Peyer's patch (tissue), 4 donors: Measurements from ENCODE around the gene STPG1. TPM values are rescaled to one million over a fixed set of nuclear protein-coding genes. Genes with fewer than 3 reads are reported as not detected.

Experiments
- DNase-seq, 3 donors: peaks; one replicate each; pipeline ENCODE4 v3.0.0-alpha.2; 2017 to 2019
- H3K27ac ChIP-seq, 4 donors: fragments of 200-600 bp; sonication (generic); one replicate each; pipeline ENCODE4 v1.5.1; 2016 to 2019
- H3K27me3 ChIP-seq, 2 donors: fragments of 200-600 bp; sonication (generic); one replicate each; pipeline ENCODE4 v1.5.1; 2019
- H3K36me3 ChIP-seq, 3 donors: fragments of 200-600 bp; sonication (generic); one replicate each; pipeline ENCODE4 v1.5.1; 2016 to 2019
- H3K4me1 ChIP-seq, 4 donors: fragments of 200-600 bp; sonication (generic); one replicate each; pipeline ENCODE4 v1.5.1; 2016 to 2019
- H3K4me3 ChIP-seq, 4 donors: fragments of 200-600 bp; sonication (generic); 1 replicate in 3 of 4; 2 replicates in 1 of 4; pipeline ENCODE4 v1.5.1; 2016 to 2019; ENCODE audit warnings: mild to moderate bottlenecking in 1 of 4
- H3K9me3 ChIP-seq, 4 donors: fragments of 200-600 bp; sonication (generic); one replicate each; pipeline ENCODE4 v1.5.1; 2016 to 2019; ENCODE audit warnings: mild to moderate bottlenecking in 1 of 4
- CTCF ChIP-seq, 6 experiments: fragments of 450-650 bp in 4 of 6; fragments of 200-600 bp in 2 of 6; sonication (generic) in 1 of 6; IDR thresholded peaks; one replicate each; pipeline ENCODE4 v1.5.1; 2017 to 2019; ENCODE audit warnings: antibody characterized with exemption in 6 of 6, mild to moderate bottlenecking in 3 of 6, moderate library complexity in 1 of 6
- POLR2A ChIP-seq, 2 donors: fragments of 450-650 bp; IDR thresholded peaks; one replicate each; pipeline ENCODE4 v1.5.1; 2017; ENCODE audit warnings: antibody characterized with exemption in 2 of 2, mild to moderate bottlenecking in 2 of 2, moderate library complexity in 2 of 2
- total RNA-seq, 4 donors: library from RNA; depleted of rRNA; stranded (reverse); fragments of >200 nt; gene quantifications; one replicate each; pipeline ENCODE4 v1.1.0, GENCODE V29; 2016

The STPG1 gene
- total RNA-seq, 4 donors from 2014 or later = 3.3 to 16.5 (median 15.1) TPM

GRCh38 chr1:24406788-24407187 is 6.8 kb downstream of the STPG1 start:
- Histone ChIP-seq H3K27me3 (no peaks in the 10 kb centered on the region), H3K4me3 (no peak overlapping the region), H3K27ac (no peak overlapping the region), H3K4me1 (peaks cover 0 to 7% (median 0%) of the 10 kb centered on the region in 4 donors), H3K36me3 (no peaks in the 10 kb centered on the region), H3K9me3 (no peaks in the 10 kb centered on the region)
- no peak for DNase-seq
- TF ChIP-seq CTCF (IDR thresholded peaks at IDR 0.05) = no peak
- no peak for TF ChIP-seq POLR2A (IDR thresholded peaks at IDR 0.05)

GRCh38 chr1:24403806-24404205 is 9.8 kb downstream of the STPG1 start:
- TF ChIP-seq CTCF (IDR thresholded peaks at IDR 0.05) (no peak), POLR2A (IDR thresholded peaks at IDR 0.05) (no peak)
- Histone ChIP-seq H3K4me1 (no peaks in the 10 kb centered on the region), H3K27me3 (no peaks in the 10 kb centered on the region), H3K27ac (no peak overlapping the region), H3K36me3 (no peaks in the 10 kb centered on the region), H3K9me3 (no peaks in the 10 kb centered on the region), H3K4me3 (no peak overlapping the region)
- no peak for DNase-seq

- no peaks in the 10 kb centered on the region for H3K27me3 ChIP-seq
- no peak overlapping the region for H3K4me3 ChIP-seq
- no peak for DNase-seq
- H3K27ac ChIP-seq = no peak overlapping the region
- no peak for TF ChIP-seq CTCF (IDR thresholded peaks at IDR 0.05)
- TF ChIP-seq POLR2A (IDR thresholded peaks at IDR 0.05) = no peak
- H3K36me3 ChIP-seq = no peaks in the 10 kb centered on the region
- no peaks in the 10 kb centered on the region for H3K4me1 ChIP-seq
- H3K9me3 ChIP-seq = no peaks in the 10 kb centered on the region
Observed at GRCh38 chr1:24400065-24400464, 13.5 kb downstream of the STPG1 start.

- Histone ChIP-seq H3K9me3 (no peaks in the 10 kb centered on the region), H3K27me3 (no peaks in the 10 kb centered on the region), H3K4me1 (peaks cover 0 to 18% (median 7%) of the 10 kb centered on the region in 4 donors), H3K36me3 (no peaks in the 10 kb centered on the region), H3K4me3 (no peak overlapping the region), H3K27ac (peak overlapping the region in 1 of 4 donors; percentile 66)
- no peak for TF ChIP-seq POLR2A (IDR thresholded peaks at IDR 0.05)
- TF ChIP-seq CTCF (IDR thresholded peaks at IDR 0.05) = no peak
- DNase-seq = no peak
Observed at GRCh38 chr1:24393892-24394291, 19.7 kb downstream of the STPG1 start.

GRCh38 chr1:24392982-24393650 is 20.5 kb downstream of the STPG1 start:
- Histone ChIP-seq H3K27ac (peak overlapping the region; percentile 66 to 85 (median 81)), H3K9me3 (no peaks in the 10 kb centered on the region), H3K4me1 (peaks cover 0 to 18% (median 7%) of the 10 kb centered on the region in 4 donors), H3K36me3 (no peaks in the 10 kb centered on the region), H3K27me3 (no peaks in the 10 kb centered on the region), H3K4me3 (no peak overlapping the region)
- peak in 1 of 3 donors; percentile 47 for DNase-seq
- TF ChIP-seq CTCF (IDR thresholded peaks at IDR 0.05) (no peak), POLR2A (IDR thresholded peaks at IDR 0.05) (no peak)
